Skeletal muscle tissue (tissue), 4 donors: ENCODE data around the gene DNAJC6. TPM values are rescaled to one million over a fixed set of nuclear protein-coding genes. Genes with fewer than 3 reads are reported as not detected.

Experiments used
- H3K27ac ChIP-seq: one replicate; pipeline ENCODE4 v1.7.0; 2013; ENCODE audit warnings: mild to moderate bottlenecking, low read depth, low read length, inconsistent platforms
- H3K27me3 ChIP-seq, 3 donors: one replicate each; pipeline ENCODE4 v1.7.0; 2013; ENCODE audit warnings: low read length in 3 of 3; ENCODE audit not compliant: control insufficient read depth in 3 of 3, insufficient read depth in 3 of 3
- H3K36me3 ChIP-seq, 3 donors: one replicate each; pipeline ENCODE4 v1.7.0; 2013; ENCODE audit warnings: low read length in 3 of 3; ENCODE audit not compliant: control insufficient read depth in 3 of 3, insufficient read depth in 3 of 3
- H3K4me1 ChIP-seq, 3 donors: one replicate each; pipeline ENCODE4 v1.7.0; 2013; ENCODE audit warnings: low read length in 3 of 3, mild to moderate bottlenecking in 3 of 3; ENCODE audit not compliant: control insufficient read depth in 3 of 3, insufficient read depth in 3 of 3
- H3K4me3 ChIP-seq, 3 donors: one replicate each; pipeline ENCODE4 v1.7.0; 2013; ENCODE audit warnings: low read length in 3 of 3
- H3K9ac ChIP-seq, 3 donors: one replicate each; pipeline ENCODE4 v1.7.0; 2013; ENCODE audit warnings: low read length in 3 of 3, mild to moderate bottlenecking in 3 of 3, moderate library complexity in 2 of 3, low read depth in 1 of 3
- H3K9me3 ChIP-seq, 3 donors: one replicate each; pipeline ENCODE4 v1.7.0; 2013; ENCODE audit warnings: low read length in 3 of 3; ENCODE audit not compliant: control insufficient read depth in 3 of 3
- total RNA-seq: library from RNA; depleted of rRNA; stranded (reverse); fragments of >200 nt; gene quantifications from one replicate; pipeline ENCODE4 v1.2.3, GENCODE V29; 2014
- donor health status: Osteomylitis.

The DNAJC6 gene
- total RNA-seq, 1 donor from 2014 or later: 2.6 TPM

DNA sequence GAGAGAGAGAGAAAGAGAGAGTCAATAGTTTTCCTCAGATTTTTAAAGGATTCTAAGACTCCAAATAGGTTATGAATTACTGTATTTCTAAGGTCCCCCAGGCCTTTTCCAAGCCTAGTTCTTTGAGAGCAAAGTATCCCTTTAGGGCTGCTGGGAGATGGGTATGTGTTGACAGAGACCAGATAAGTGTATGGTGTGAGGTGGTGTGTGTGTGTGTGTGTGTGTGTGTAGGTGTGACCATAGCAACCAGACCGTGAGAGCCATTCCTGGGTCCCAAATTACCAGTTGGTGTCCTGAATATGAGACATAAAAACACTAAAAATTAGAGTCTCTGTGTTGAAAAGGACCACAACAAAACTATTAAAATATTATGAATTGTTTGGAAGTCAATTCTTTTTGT is 41.7 kb upstream of the DNAJC6 start:
- Histone ChIP-seq H3K4me3 (no peak overlapping the region), H3K9me3 (no peaks in the 10 kb centered on the region), H3K27me3 (peaks cover 4 to 17% (median 10%) of the 10 kb centered on the region in 3 donors), H3K36me3 (no peaks in the 10 kb centered on the region), H3K27ac (no peak overlapping the region), H3K9ac (no peak overlapping the region), H3K4me1 (peaks cover 8 to 13% (median 10%) of the 10 kb centered on the region in 3 donors)

DNA sequence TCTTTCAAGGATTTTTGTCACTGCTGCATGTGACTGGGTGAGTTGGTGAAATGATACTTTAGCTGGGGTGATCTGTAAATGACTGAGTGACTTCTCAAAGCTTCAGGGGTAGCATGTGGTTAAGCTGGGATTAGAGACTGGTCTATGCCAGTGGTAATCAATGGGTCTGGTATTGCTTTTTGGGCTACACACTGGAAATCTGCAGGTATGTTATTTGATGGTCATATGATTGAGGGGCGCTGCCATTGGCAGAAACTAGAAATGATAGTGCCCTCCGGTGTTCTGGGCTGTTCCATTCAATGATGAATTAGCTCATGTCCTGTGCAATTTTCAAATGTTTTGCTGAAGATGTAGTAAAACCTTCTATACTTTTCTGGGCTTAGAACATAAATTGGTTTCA is 39.7 kb upstream of the DNAJC6 start:
- Histone ChIP-seq H3K4me1 (peaks cover 8 to 10% (median 9%) of the 10 kb centered on the region in 3 donors), H3K9ac (no peak overlapping the region), H3K27ac (no peak overlapping the region), H3K4me3 (no peak overlapping the region), H3K27me3 (peaks cover 4 to 13% (median 8%) of the 10 kb centered on the region in 3 donors), H3K36me3 (no peaks in the 10 kb centered on the region), H3K9me3 (no peaks in the 10 kb centered on the region)

DNA sequence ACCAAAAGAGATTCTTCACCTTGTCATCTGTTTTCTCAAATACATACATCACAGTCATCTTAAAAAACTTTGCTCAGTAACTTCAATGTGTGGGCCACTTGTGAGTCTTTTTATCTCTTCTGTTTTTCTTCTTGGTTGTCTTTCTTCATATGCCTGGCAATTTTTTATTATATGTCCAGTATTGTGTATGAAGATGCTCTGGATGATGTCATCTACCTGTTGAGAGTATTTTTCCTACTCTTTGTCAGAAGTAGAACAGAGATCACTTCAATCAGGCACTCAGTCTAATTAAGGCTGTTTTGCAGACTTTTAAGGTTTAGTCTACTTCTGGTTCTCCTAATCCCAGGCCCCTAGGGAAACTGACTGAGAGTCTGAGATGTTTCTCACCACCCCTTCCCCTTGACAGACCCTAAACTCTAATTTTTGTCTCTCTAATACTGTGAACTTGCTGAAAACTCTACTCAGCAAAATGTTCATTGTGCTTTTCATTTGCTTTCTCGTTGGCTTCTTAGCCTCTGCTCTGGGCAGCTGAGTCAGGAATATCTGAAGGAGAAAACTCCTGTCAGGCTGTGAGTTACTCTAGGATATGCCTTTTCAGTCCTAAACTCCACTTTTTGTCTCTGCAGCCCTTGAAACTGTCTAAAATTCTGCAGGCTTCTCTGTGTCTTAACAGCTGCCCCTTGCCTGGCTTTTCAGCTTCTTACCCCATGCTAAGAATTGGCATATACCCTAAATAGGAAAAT is 33.0 kb upstream of the DNAJC6 start:
- Histone ChIP-seq H3K4me3 (no peak overlapping the region), H3K36me3 (no peaks in the 10 kb centered on the region), H3K27me3 (peaks cover 0 to 9% (median 0%) of the 10 kb centered on the region in 3 donors), H3K27ac (no peak overlapping the region), H3K9ac (no peak overlapping the region), H3K4me1 (peaks cover 0 to 3% (median 0%) of the 10 kb centered on the region in 3 donors), H3K9me3 (no peaks in the 10 kb centered on the region)

DNA sequence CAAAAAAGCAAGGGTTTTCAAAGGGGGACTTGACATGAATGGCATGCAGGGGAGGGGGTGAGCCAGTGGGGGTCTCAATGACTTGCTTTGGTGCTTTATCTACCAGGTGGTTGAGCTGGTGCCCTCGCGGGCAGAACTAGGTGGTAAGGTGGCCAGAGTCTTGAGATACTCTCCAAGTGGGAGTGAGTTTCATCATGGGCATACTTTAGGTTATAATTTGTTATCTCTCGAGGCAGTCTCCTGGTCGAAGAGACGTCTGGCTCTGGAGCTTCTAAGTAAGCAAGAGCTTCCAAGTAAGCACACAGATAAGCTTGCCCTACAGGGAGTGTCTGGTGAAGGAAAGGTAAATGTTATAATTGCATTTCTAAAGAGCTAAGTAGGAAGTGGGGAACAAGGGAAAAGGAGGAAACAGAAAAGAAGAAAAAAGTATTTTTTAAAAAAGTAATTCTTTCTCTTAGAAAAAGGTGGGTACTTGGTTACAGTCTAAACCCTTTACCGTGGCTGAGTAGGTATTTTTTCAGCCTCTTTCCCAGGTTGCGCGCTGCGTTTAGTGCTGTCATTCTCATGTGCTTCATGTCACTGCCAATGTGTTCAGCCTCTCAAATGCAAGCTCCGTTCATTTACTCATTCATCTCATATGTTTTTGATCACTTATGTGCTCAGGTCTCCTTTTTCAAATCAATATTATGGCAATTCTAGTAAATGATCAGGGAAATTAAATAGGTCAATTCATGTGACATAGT is 31.6 kb upstream of the DNAJC6 start:
- H3K4me3 ChIP-seq: no peak overlapping the region
- H3K27ac ChIP-seq: no peak overlapping the region

DNA sequence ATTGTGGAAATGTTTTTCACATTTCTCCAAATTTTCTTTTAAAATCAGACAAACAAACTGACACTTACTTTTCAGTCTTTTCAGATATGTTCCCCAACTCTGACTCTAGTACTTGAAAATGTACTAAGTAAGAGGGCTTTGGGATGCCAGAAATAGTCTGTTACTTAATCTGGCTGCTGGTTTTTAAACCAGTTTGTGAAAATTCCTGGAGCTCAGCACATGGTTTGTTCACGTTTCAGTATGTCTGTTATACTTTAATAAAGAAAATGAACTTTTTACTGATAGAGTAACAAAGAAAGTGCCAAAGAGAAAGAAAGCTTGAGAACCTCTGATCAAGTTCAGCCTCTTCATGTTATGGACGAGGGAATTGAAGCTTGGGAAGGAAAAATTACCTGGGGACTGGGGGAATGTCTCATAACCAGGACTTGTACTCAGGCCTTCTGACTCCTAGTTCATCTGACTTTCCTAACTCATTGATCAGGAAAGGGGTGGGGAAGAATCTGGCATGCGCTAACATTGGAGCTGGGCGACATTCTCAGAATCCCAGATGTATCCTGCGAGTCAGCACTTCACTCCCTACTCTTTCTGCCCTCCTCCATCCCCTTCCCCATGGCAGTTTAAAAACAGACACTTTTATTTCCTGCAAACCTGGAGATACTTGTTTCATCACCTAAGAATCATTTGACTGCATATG is 30.8 kb upstream of the DNAJC6 start:
- Histone ChIP-seq H3K4me1 (peaks cover 0 to 3% (median 0%) of the 10 kb centered on the region in 3 donors), H3K9me3 (no peaks in the 10 kb centered on the region), H3K4me3 (no peak overlapping the region), H3K27ac (no peak overlapping the region), H3K9ac (no peak overlapping the region), H3K36me3 (no peaks in the 10 kb centered on the region), H3K27me3 (peaks cover 0 to 9% (median 0%) of the 10 kb centered on the region in 3 donors)

More for the DNA sequence above, 31.6 kb upstream of the DNAJC6 start:
- Histone ChIP-seq H3K9ac (no peak overlapping the region), H3K27me3 (peaks cover 0 to 9% (median 0%) of the 10 kb centered on the region in 3 donors), H3K36me3 (no peaks in the 10 kb centered on the region), H3K4me1 (peaks cover 0 to 3% (median 0%) of the 10 kb centered on the region in 3 donors), H3K9me3 (no peaks in the 10 kb centered on the region)

DNA sequence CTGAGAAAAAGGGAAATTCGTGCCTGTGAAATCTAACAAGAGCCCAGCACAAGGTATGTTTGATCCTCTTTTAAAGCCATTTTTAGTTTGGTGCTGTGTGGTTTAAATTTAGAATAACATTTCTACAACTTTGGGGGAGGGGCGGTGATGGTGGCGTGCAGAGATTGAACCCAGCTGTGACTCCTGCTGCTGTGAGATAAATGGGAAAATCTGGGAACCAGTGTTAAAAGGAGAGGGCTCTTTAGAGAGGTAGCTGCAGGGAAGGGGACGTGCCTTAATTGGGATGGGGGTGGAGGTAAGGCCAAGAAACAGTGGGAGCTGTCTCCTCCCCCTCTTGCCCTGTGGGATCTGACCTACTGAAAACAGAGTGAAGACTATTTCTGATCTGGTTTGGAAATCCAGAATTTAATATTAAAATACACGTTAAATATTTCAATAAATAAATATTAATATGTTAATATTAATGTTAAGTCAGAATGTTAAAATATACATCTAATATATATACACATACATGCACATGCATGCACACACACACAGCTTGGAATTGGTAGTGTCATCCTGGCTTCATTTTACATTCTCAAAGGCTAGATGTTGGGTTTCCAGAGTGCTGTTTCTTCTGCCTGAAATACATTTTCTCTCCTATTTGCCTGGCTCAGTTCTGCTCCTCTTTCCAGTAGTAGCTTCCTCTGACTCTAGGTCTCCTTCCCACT is 30.1 kb upstream of the DNAJC6 start:
- Histone ChIP-seq H3K9ac (no peak overlapping the region), H3K27me3 (peaks cover 0 to 9% (median 0%) of the 10 kb centered on the region in 3 donors), H3K4me3 (no peak overlapping the region), H3K4me1 (peaks cover 0 to 3% (median 0%) of the 10 kb centered on the region in 3 donors), H3K36me3 (no peaks in the 10 kb centered on the region), H3K27ac (no peak overlapping the region), H3K9me3 (no peaks in the 10 kb centered on the region)

DNA sequence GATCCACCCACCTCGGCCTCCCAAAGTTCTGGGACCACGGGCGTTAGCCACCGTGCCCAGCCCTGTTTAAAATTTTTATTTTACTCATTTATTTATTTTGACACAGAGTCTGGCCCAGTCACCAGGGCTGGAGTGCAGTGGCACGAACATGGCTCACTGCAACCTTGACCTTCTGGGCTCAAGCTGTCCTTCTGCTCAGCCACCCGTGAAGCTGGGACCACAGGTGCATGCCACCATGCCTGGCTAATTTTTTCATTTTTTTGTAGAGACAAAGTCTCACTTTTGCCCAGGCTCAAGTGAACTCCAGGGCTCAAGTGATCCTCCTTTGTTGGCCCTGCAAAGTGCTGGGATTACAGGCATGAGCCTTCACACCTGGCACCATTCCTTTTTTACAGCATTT is 27.5 kb upstream of the DNAJC6 start:
- Histone ChIP-seq H3K9me3 (no peaks in the 10 kb centered on the region), H3K4me3 (no peak overlapping the region), H3K9ac (no peak overlapping the region), H3K4me1 (peaks cover 0 to 3% (median 0%) of the 10 kb centered on the region in 3 donors), H3K27me3 (peaks cover 0 to 9% (median 0%) of the 10 kb centered on the region in 3 donors), H3K36me3 (no peaks in the 10 kb centered on the region), H3K27ac (no peak overlapping the region)

DNA sequence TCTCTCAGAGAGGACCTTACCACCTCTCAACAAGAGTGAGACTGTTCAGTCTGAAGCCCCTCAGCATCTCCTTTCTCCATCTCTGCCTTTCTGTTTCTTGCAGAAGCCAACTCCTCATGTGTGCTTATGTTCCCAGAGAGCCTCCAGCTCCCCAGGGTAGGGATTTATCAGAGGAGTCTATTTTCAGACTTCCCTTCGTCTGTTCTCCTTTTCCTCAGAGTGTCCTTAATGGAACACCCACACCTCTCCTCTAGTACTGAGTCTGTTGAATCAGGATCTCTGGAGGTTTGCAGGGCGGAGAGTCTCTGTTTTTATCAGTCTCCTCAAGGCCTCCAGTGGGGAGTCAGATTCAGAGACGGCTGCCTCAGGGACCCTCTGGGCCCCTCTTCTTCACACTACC is 25.1 kb upstream of the DNAJC6 start:
- Histone ChIP-seq H3K9me3 (no peaks in the 10 kb centered on the region), H3K9ac (no peak overlapping the region), H3K4me3 (no peak overlapping the region), H3K27ac (no peak overlapping the region), H3K36me3 (no peaks in the 10 kb centered on the region), H3K27me3 (peaks cover 0 to 2% (median 0%) of the 10 kb centered on the region in 3 donors), H3K4me1 (no peaks in the 10 kb centered on the region)

DNA sequence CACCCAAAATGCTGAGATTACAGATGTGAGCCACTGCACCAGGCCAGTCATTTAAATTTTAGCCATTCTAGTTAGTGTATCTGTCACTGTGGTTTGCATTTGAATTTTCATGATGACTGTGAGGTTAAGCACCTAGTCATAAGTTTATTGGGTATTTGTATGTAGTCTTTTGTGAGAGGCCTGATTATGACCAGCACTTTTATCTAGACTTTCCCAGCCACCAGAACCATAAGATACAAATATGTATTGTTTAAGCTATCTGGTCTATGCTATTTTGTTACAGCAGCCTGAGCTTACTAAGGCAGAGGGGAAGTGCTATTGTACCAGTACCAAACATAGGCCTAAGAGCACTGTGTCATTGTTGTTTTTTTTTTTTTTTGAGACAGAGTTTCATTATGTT is 19.9 kb upstream of the DNAJC6 start:
- no peaks in the 10 kb centered on the region for H3K9me3 ChIP-seq
- H3K27ac ChIP-seq: no peak overlapping the region
- H3K4me3 ChIP-seq: no peak overlapping the region
- H3K9ac ChIP-seq: no peak overlapping the region
- H3K27me3 ChIP-seq: no peaks in the 10 kb centered on the region
- no peaks in the 10 kb centered on the region for H3K4me1 ChIP-seq
- H3K36me3 ChIP-seq: no peaks in the 10 kb centered on the region
